ENCODE measurements around the gene CCDC17. TPM values are rescaled to one million over a fixed set of nuclear protein-coding genes. Genes with fewer than 3 reads are reported as not detected.

CCDC17 gene
- total and polyA plus RNA-seq, 2 donors (not counting 3 experiments of a cell fraction or from before 2014, with no cell fraction given): 1.3 to 3.5 TPM

- no peaks in the 10 kb centered on the region for H3K27me3 ChIP-seq (ENCODE audit: control insufficient read depth in 2 of 2, insufficient read depth in 2 of 2, low read length in 2 of 2)
- dilution Hi-C loops (cut with MboI; ENCODE audit: extremely low pct_ligation_motif_present, low sequenced_read_pairs): no loop called here
- H3K9me3 ChIP-seq (replicated peaks; ENCODE audit: control insufficient read depth, insufficient read depth, low read length): no peaks in the 10 kb centered on the region
- CTCF ChIA-PET: interaction anchor here (1.0 to 1.8 kb wide), 3 partner anchors 24 to 207 kb away, joined by 3 to 6 read pairs (median 3); partner anchors contain the start of gene NASP
- intact Hi-C loops (cut with micrococcal nuclease): loop anchor here (1.0 to 2.0 kb wide), 2 partner anchors 14 to 24 kb away; partner anchors contain the start of gene NASP
- no peak overlapping the region for H2AFZ ChIP-seq (ENCODE audit: low read depth, low read length)
- peak; percentile 85 for DNase-seq (ENCODE audit: low read depth, low spot score)
- peak overlapping the region; percentile 52 for H3K27ac ChIP-seq (ENCODE audit: insufficient read depth, low read depth, low read length)
- peak; percentile 63 for FAIRE-seq
- POLR2A ChIA-PET: interaction anchor here (1.2 to 1.4 kb wide), 2 partner anchors 24 to 86 kb away, joined by 3 to 7 read pairs; partner anchors contain the start of gene PRDX1
- TF ChIP-seq, protein P1, sequence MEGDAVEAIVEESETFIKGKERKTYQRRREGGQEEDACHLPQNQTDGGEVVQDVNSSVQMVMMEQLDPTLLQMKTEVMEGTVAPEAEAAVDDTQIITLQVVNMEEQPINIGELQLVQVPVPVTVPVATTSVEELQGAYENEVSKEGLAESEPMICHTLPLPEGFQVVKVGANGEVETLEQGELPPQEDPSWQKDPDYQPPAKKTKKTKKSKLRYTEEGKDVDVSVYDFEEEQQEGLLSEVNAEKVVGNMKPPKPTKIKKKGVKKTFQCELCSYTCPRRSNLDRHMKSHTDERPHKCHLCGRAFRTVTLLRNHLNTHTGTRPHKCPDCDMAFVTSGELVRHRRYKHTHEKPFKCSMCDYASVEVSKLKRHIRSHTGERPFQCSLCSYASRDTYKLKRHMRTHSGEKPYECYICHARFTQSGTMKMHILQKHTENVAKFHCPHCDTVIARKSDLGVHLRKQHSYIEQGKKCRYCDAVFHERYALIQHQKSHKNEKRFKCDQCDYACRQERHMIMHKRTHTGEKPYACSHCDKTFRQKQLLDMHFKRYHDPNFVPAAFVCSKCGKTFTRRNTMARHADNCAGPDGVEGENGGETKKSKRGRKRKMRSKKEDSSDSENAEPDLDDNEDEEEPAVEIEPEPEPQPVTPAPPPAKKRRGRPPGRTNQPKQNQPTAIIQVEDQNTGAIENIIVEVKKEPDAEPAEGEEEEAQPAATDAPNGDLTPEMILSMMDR (IDR thresholded peaks at IDR 0.05; ENCODE audit: extremely low read depth in 1 of 2, insufficient read depth in 1 of 2, low read depth in 1 of 2, low read length in 2 of 2): no peak
- no peak for TF ChIP-seq POLR2AphosphoS5 (IDR thresholded peaks at IDR 0.05; ENCODE audit: insufficient read depth, low read depth, low read length)
- no peak for TF ChIP-seq FOS (IDR thresholded peaks at IDR 0.05; ENCODE audit: borderline replicate concordance, insufficient read depth, low read length)
- no peak for TF ChIP-seq EZH2 (IDR thresholded peaks at IDR 0.05; ENCODE audit: borderline replicate concordance, low read depth, low read length, severe bottlenecking)
- no peak for TF ChIP-seq MAX (IDR thresholded peaks at IDR 0.05; ENCODE audit: insufficient read depth, insufficient read length)
- TF ChIP-seq JUN (IDR thresholded peaks at IDR 0.05; ENCODE audit: borderline replicate concordance, insufficient read depth, insufficient read length, low read depth): peak; percentile 32
- TF ChIP-seq GATA2 (IDR thresholded peaks at IDR 0.05; ENCODE audit: insufficient read depth, insufficient read length, low read depth, low read length): no peak
- no peak for TF ChIP-seq MYC (IDR thresholded peaks at IDR 0.05; ENCODE audit: low read depth, low read length)
- no peak for TF ChIP-seq POLR2A (IDR thresholded peaks at IDR 0.05; ENCODE audit: low read depth, low read length)
- H3K4me2 ChIP-seq (ENCODE audit: insufficient read depth, low read length): peak overlapping the region; percentile 67
- BruUV-seq (replicated peaks): no TSS peak
- peaks cover 2 to 5% of the 10 kb centered on the region in 2 experiments for H3K36me3 ChIP-seq (ENCODE audit: control insufficient read depth in 2 of 2, extremely low read depth in 1 of 2, insufficient read depth in 2 of 2, low read length in 2 of 2)
- no peaks in the 10 kb centered on the region for H4K20me1 ChIP-seq (replicated peaks; ENCODE audit: control insufficient read depth, extremely low read depth, insufficient read depth, low read length)
- H3K4me3 ChIP-seq (replicated peaks in 1 of 3; ENCODE audit: insufficient read depth in 1 of 3, low read depth in 1 of 3, low read length in 3 of 3): no peak overlapping the region
- H3K4me1 ChIP-seq (ENCODE audit: control insufficient read depth, extremely low read depth, insufficient read depth, low read length): peaks cover 28% of the 10 kb centered on the region
- peak overlapping the region; percentile 60 for H3K9ac ChIP-seq (replicated peaks; ENCODE audit: extremely low read depth, insufficient read depth, low read length)
- H3K79me2 ChIP-seq (ENCODE audit: control insufficient read depth, insufficient read depth, low read length): peaks cover 4% of the 10 kb centered on the region
- no peaks in the 10 kb centered on the region for H3K9me1 ChIP-seq (replicated peaks; ENCODE audit: control insufficient read depth, extremely low read depth, insufficient read depth, low read length)
Measured at GRCh38 chr1:45608175-45609156, 15.4 kb downstream of the CCDC17 start.
